Natural killer cell (primary cell): Measurements from ENCODE around the gene PRSS38. TPM values are rescaled to one million over a fixed set of nuclear protein-coding genes. Genes with fewer than 3 reads are reported as not detected.

Experiments used
- ATAC-seq, 3 donors: fragments of 150-1000 bp in 2 of 3; fragments of 200-7000 bp in 1 of 3; cut with Tn5 transposase; 1 replicate in 1 of 3; 2 replicates in 2 of 3; pipeline ENCODE4 v1.10.0; 2021; ENCODE audit warnings: mild to moderate bottlenecking in 2 of 3, moderate library complexity in 2 of 3
- DNase-seq, 2 donors: peaks; one replicate each; pipeline versions ENCODE4 v3.0.0 to v3.0.0-alpha.2; 2013 to 2021; ENCODE audit warnings: mixed read lengths in 1 of 2
- H3K27ac ChIP-seq: one replicate; pipeline ENCODE4 v1.5.1; 2013; ENCODE audit warnings: mild to moderate bottlenecking, low read length
- H3K27me3 ChIP-seq: one replicate; pipeline ENCODE4 v1.6.1; 2013; ENCODE audit warnings: low read length; ENCODE audit not compliant: control insufficient read depth, insufficient read depth
- H3K36me3 ChIP-seq: one replicate; pipeline ENCODE4 v1.6.1; 2013; ENCODE audit warnings: low read length; ENCODE audit not compliant: control insufficient read depth, insufficient read depth
- H3K4me1 ChIP-seq: one replicate; pipeline ENCODE4 v1.6.1; 2013; ENCODE audit warnings: low read length; ENCODE audit not compliant: control insufficient read depth, insufficient read depth
- H3K4me3 ChIP-seq: one replicate; pipeline ENCODE4 v1.5.1; 2013; ENCODE audit warnings: low read length
- H3K9me3 ChIP-seq: one replicate; pipeline ENCODE4 v1.6.1; 2013; ENCODE audit warnings: low read length; ENCODE audit not compliant: control insufficient read depth, insufficient read depth
- H3K27ac Mint-ChIP-seq, 2 donors: one replicate each; pipeline ENCODE4 v1.8.0; 2022; ENCODE audit warnings: mild to moderate bottlenecking in 2 of 2, mixed read lengths in 2 of 2, moderate library complexity in 1 of 2
- H3K27me3 Mint-ChIP-seq, 2 donors: one replicate each; pipeline ENCODE4 v1.8.0; 2022; ENCODE audit warnings: low read depth in 2 of 2, mixed read lengths in 2 of 2
- H3K36me3 Mint-ChIP-seq: one replicate; pipeline ENCODE4 v1.8.0; 2022; ENCODE audit warnings: mixed read lengths
- H3K4me1 Mint-ChIP-seq, 2 donors: one replicate each; pipeline ENCODE4 v1.8.0; 2022; ENCODE audit warnings: mixed read lengths in 2 of 2
- H3K4me3 Mint-ChIP-seq: one replicate; pipeline ENCODE4 v1.8.0; 2022; ENCODE audit warnings: mild to moderate bottlenecking, moderate library complexity, mixed read lengths
- H3K9me3 Mint-ChIP-seq, 2 donors: one replicate each; pipeline ENCODE4 v1.8.0; 2022; ENCODE audit warnings: mixed read lengths in 2 of 2
- CTCF ChIP-seq: fragments of 200-600 bp; IDR thresholded peaks from one replicate; pipeline ENCODE4 v1.8.0; 2022; ENCODE audit warnings: antibody characterized with exemption
- WGBS: methylation state at CpG from one replicate; pipeline ENCODE4 v1.1.7; 2013; ENCODE audit warnings: missing lambda C conversion rate; ENCODE audit not compliant: insufficient coverage; 5-methylcytosine and 5-hydroxymethylcytosine counted together
- intact Hi-C: fragments of 100-400 bp; cut with micrococcal nuclease; formaldehyde crosslinking; loops from one replicate; pipeline ENCODE4 v1.14.2; 2022
- total RNA-seq, 4 donors: library from RNA; stranded (reverse); fragments of 120-200 nt in 1 of 4; gene quantifications; one replicate each; pipeline versions ENCODE4 v1.2.3 to v1.2.4, GENCODE V29; 2013 to 2022

Gene PRSS38
- total RNA-seq, 3 donors from 2014 or later (not counting 1 experiment from before 2014, with no cell fraction given) = not detected

- Histone ChIP-seq H3K27me3 (peaks cover 6% of the 10 kb centered on the region), H3K36me3 (peaks cover 5% of the 10 kb centered on the region), H3K4me1 (peaks cover 12% of the 10 kb centered on the region), H3K4me3 (no peak overlapping the region), H3K9me3 (no peaks in the 10 kb centered on the region), H3K27ac (no peak overlapping the region)
- H3K4me3 Mint-ChIP-seq = no peak overlapping the region
- 95% methylated on average over 15 of the region's 15 CpGs for WGBS
- no peak for ATAC-seq
- peaks cover 11 to 23% of the 10 kb centered on the region in 2 donors for H3K27me3 Mint-ChIP-seq
- H3K9me3 Mint-ChIP-seq = no peaks in the 10 kb centered on the region
- H3K36me3 Mint-ChIP-seq = no peaks in the 10 kb centered on the region
- H3K27ac Mint-ChIP-seq = no peak overlapping the region
- DNase-seq = peak in 1 of 2 donors; percentile 11
- peaks cover 16 to 17% of the 10 kb centered on the region in 2 donors for H3K4me1 Mint-ChIP-seq
- intact Hi-C loops = no loop called here
- TF ChIP-seq CTCF = no peak
These were observed 34.1 kb upstream of the PRSS38 start for GRCh38 chr1:227781314-227781930.

- no peaks in the 10 kb centered on the region for H3K9me3 ChIP-seq
- no peak for TF ChIP-seq CTCF
- H3K4me3 ChIP-seq = no peak overlapping the region
- H3K27ac Mint-ChIP-seq = no peak overlapping the region
- peaks cover 14% of the 10 kb centered on the region for H3K27me3 ChIP-seq
- peaks cover 5% of the 10 kb centered on the region for H3K36me3 ChIP-seq
- no peaks in the 10 kb centered on the region for H3K36me3 Mint-ChIP-seq
- peaks cover 14% of the 10 kb centered on the region for H3K4me1 ChIP-seq
- H3K4me1 Mint-ChIP-seq = peaks cover 15% of the 10 kb centered on the region in 2 donors
- peaks cover 18 to 31% of the 10 kb centered on the region in 2 donors for H3K27me3 Mint-ChIP-seq
- ATAC-seq = no peak
- intact Hi-C loops = no loop called here
- H3K27ac ChIP-seq = no peak overlapping the region
- no peaks in the 10 kb centered on the region for H3K9me3 Mint-ChIP-seq
- H3K4me3 Mint-ChIP-seq = no peak overlapping the region
- WGBS = 96% methylated on average over 4 of the region's 4 CpGs
- DNase-seq = peak in 1 of 2 donors; percentile 7
These were observed 33.2 kb upstream of the PRSS38 start for GRCh38 chr1:227782226-227782625.

- no peak for ATAC-seq
- Histone ChIP-seq H3K27ac (no peak overlapping the region), H3K27me3 (peaks cover 30% of the 10 kb centered on the region), H3K4me3 (no peak overlapping the region), H3K9me3 (no peaks in the 10 kb centered on the region), H3K4me1 (peaks cover 31% of the 10 kb centered on the region), H3K36me3 (peaks cover 5% of the 10 kb centered on the region)
- intact Hi-C loops = no loop called here
- Mint-ChIP-seq H3K27me3 (peaks cover 31 to 32% of the 10 kb centered on the region in 2 donors), H3K4me1 (peaks cover 8 to 27% of the 10 kb centered on the region in 2 donors), H3K36me3 (no peaks in the 10 kb centered on the region), H3K9me3 (no peaks in the 10 kb centered on the region), H3K27ac (no peak overlapping the region), H3K4me3 (no peak overlapping the region)
- DNase-seq = peak in 1 of 2 donors; percentile 41
- 84% methylated on average over 12 of the region's 13 CpGs for WGBS
- no peak for TF ChIP-seq CTCF
These were observed 30.2 kb upstream of the PRSS38 start for GRCh38 chr1:227785094-227785804.
